ENCODE data around the gene SAC3D1. TPM values are rescaled to one million over a fixed set of nuclear protein-coding genes. Genes with fewer than 3 reads are reported as not detected.

Gene SAC3D1
- total and polyA plus RNA-seq, 2 experiments from 2014 or later, result 24.6 to 32.7 TPM

DNA sequence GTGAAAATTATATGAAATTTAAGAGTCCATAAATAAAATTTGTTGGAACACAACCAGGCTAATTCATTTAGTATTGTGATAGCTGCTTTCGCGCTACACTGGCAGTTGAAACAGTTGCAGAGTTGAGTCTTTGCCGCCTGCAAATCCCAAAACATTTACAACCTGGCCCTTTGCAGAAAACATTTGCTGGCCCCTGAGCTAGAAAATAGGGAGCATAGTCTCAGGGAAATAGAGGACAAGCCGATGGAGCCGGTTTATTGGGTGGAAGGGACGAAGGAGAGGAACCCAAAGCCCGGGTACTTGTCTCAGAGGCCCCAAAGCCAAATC is 527 bp upstream of the SAC3D1 start:
- TF ChIP-seq, protein P1, sequence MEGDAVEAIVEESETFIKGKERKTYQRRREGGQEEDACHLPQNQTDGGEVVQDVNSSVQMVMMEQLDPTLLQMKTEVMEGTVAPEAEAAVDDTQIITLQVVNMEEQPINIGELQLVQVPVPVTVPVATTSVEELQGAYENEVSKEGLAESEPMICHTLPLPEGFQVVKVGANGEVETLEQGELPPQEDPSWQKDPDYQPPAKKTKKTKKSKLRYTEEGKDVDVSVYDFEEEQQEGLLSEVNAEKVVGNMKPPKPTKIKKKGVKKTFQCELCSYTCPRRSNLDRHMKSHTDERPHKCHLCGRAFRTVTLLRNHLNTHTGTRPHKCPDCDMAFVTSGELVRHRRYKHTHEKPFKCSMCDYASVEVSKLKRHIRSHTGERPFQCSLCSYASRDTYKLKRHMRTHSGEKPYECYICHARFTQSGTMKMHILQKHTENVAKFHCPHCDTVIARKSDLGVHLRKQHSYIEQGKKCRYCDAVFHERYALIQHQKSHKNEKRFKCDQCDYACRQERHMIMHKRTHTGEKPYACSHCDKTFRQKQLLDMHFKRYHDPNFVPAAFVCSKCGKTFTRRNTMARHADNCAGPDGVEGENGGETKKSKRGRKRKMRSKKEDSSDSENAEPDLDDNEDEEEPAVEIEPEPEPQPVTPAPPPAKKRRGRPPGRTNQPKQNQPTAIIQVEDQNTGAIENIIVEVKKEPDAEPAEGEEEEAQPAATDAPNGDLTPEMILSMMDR (IDR thresholded peaks at IDR 0.05; ENCODE audit: low read depth, low read length), result no peak
- H3K9me3 ChIP-seq (ENCODE audit: low read depth), result no peaks in the 10 kb centered on the region
- peaks cover 14% of the 10 kb centered on the region for H3K36me3 ChIP-seq
- DNase-seq (ENCODE audit: low read depth in 1 of 2, low spot score in 1 of 2), result no peak
- H3K4me3 ChIP-seq, result peak overlapping the region; percentile 58
- H3K4me1 ChIP-seq (ENCODE audit: low read depth), result peaks cover 4% of the 10 kb centered on the region
- H3K27ac ChIP-seq, result peak overlapping the region; percentile 80
- no peaks in the 10 kb centered on the region for H3K27me3 ChIP-seq

DNA sequence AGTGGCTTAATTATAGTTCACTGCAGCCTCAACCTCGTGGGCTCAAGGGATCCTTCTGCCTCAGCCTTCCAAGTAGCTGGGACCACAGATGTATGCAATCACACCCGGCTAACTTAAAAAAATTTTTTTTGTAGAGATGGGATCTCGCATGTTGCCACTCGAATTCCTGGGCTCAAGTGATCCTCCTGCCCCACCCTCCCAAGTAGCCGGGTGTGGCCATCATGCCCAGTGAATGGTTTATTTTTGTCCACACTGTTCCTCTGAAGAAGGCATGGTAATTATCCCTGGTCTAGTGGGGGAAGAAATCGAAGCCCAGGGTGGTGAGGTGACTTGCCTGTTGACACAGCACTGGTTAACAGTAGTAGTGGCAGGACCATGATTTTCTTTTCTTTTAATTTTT is 1.9 kb downstream of the SAC3D1 start:
- TF ChIP-seq, protein P1 (IDR thresholded peaks at IDR 0.05; ENCODE audit: low read depth, low read length), result no peak
- Histone ChIP-seq H3K27me3 (no peaks in the 10 kb centered on the region), H3K4me3 (no peak overlapping the region), H3K4me1 (ENCODE audit: low read depth) (peaks cover 4% of the 10 kb centered on the region), H3K9me3 (ENCODE audit: low read depth) (no peaks in the 10 kb centered on the region), H3K27ac (no peak overlapping the region), H3K36me3 (peaks cover 12% of the 10 kb centered on the region)
- no peak for DNase-seq (ENCODE audit: low read depth in 1 of 2, low spot score in 1 of 2)

DNA sequence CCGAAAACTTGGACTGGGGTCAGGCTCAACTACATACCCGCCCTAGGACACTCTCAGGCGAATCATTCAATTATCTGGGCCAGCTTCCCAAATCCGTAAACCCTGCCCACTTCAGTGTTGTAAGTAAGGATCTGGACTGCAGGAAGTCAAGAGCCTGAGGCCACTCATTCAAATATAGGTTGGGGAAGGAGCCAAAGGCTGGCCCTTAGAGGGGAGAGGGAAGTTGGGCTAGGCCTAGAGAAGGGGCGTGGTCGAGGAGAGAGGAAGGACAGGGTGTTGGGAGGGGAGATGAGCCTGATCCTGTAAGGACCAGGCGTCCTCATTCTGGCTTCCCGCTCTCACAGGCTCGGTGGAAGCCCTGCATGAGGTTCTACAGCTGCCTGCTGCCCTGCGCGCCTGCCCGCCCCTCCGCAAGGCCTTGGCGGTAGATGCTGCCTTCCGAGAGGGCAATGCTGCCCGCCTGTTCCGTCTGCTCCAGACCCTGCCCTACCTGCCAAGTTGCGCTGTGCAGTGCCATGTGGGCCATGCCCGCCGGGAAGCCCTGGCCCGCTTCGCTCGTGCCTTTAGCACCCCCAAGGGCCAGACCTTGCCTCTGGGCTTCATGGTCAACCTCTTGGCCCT is 3.0 kb downstream of the SAC3D1 start:
- H3K27ac ChIP-seq, result no peak overlapping the region
- DNase-seq (ENCODE audit: low read depth in 1 of 2, low spot score in 1 of 2), result peak in 1 of 2 donors; percentile 29
- H3K4me3 ChIP-seq, result no peak overlapping the region

DNA sequence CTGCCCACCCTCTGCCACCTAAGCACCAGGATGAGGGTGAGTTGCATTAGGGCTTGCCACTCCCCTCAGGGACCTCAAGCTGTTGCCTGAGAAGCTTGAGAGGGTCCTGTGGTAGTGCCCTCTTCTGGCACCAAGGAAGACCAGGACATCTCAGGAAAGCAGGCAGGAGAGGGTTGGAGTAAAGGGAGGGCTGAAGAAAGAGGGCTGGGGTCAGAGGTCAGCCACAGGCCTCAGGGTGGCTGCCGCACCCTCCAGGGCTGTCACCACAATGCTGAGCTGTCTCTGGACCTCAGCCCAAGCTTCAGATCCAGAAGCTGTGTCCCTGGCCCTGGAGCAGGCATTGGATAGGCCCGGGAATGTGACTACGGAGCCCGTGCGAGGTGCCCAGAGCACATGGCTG is 4.1 kb downstream of the SAC3D1 start:
- H3K4me1 ChIP-seq (ENCODE audit: low read depth), result peaks cover 4% of the 10 kb centered on the region
- H3K27me3 ChIP-seq, result no peaks in the 10 kb centered on the region
- TF ChIP-seq, protein P1 (IDR thresholded peaks at IDR 0.05; ENCODE audit: low read depth, low read length), result no peak
- H3K27ac ChIP-seq, result no peak overlapping the region
- no peak overlapping the region for H3K4me3 ChIP-seq
- peaks cover 9% of the 10 kb centered on the region for H3K36me3 ChIP-seq
- DNase-seq (ENCODE audit: low read depth in 1 of 2, low spot score in 1 of 2), result no peak
- H3K9me3 ChIP-seq (ENCODE audit: low read depth), result no peaks in the 10 kb centered on the region

More for the DNA sequence above, 3.0 kb downstream of the SAC3D1 start:
- Histone ChIP-seq H3K27me3 (no peaks in the 10 kb centered on the region), H3K9me3 (ENCODE audit: low read depth) (no peaks in the 10 kb centered on the region), H3K4me1 (ENCODE audit: low read depth) (peaks cover 4% of the 10 kb centered on the region), H3K36me3 (peaks cover 12% of the 10 kb centered on the region)
- TF ChIP-seq, protein P1 (IDR thresholded peaks at IDR 0.05; ENCODE audit: low read depth, low read length), result no peak

DNA sequence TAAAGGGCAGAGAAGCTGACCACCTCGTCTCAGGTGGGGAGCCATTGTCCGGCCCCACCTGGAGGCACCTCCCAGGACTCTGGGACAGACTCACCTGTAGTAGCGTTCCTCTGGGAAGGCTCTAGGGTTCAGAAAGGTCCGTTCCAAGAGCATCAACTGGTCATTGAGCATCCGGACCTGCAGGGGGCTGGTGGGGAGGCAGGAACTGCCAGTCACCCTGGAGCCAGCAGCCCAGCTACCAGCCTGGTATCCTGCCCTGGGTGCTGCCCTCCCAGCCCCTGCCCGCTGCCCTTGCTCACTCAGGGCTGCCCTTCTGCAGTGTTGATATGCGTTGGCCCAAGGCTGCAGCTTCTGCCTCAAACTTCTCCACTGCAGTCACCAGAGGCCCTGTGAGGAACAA is 4.7 kb downstream of the SAC3D1 start:
- Histone ChIP-seq H3K4me1 (ENCODE audit: low read depth) (no peaks in the 10 kb centered on the region), H3K4me3 (no peak overlapping the region), H3K27ac (no peak overlapping the region), H3K36me3 (peaks cover 9% of the 10 kb centered on the region), H3K27me3 (no peaks in the 10 kb centered on the region), H3K9me3 (ENCODE audit: low read depth) (no peaks in the 10 kb centered on the region)
- no peak for DNase-seq (ENCODE audit: low read depth in 1 of 2, low spot score in 1 of 2)
- TF ChIP-seq, protein P1 (IDR thresholded peaks at IDR 0.05; ENCODE audit: low read depth, low read length), result no peak

Measured in cardiac muscle cell (in vitro differentiated cells and primary cell).